HepG2 (cell line): ENCODE measurements around the gene LIME1. TPM values are rescaled to one million over a fixed set of nuclear protein-coding genes. Genes with fewer than 3 reads are reported as not detected.

Experiments used
- ARID4A ChIP-seq: sonication (generic); formaldehyde crosslinking; IDR thresholded peaks from 2 replicates; pipeline ENCODE4 v1.5.0; 2020; ENCODE audit warnings: mild to moderate bottlenecking, missing genetic modification reagents, borderline replicate concordance
- BCLAF1 ChIP-seq: fragments of 450-650 bp; IDR thresholded peaks from 2 replicates; pipeline ENCODE4 v1.6.1; 2017; ENCODE audit warnings: mild to moderate bottlenecking
- CHD2 ChIP-seq: IDR thresholded peaks from 2 replicates; pipeline ENCODE4 v1.6.1; 2011; ENCODE audit warnings: low read depth, low read length, improper control_type of control experiment
- MED1 ChIP-seq: sonication (generic); formaldehyde crosslinking; IDR thresholded peaks from 2 replicates; pipeline ENCODE4 v1.4.0; 2020; ENCODE audit warnings: missing genetic modification reagents
- SKI ChIP-seq: fragments of 450-650 bp; IDR thresholded peaks from one replicate; pipeline ENCODE4 v1.6.1; 2018; ENCODE audit warnings: mild to moderate bottlenecking; ENCODE audit not compliant: partially characterized antibody
- SNAI1 ChIP-seq: sonication (generic); formaldehyde crosslinking; IDR thresholded peaks from 2 replicates; pipeline ENCODE4 v1.5.0; 2020; ENCODE audit warnings: mild to moderate bottlenecking, missing genetic modification reagents, borderline replicate concordance
- THRA ChIP-seq: sonication (generic); formaldehyde crosslinking; IDR thresholded peaks from 2 replicates; pipeline ENCODE4 v1.4.0; 2020; ENCODE audit warnings: missing genetic modification reagents, borderline replicate concordance
- TIGD3 ChIP-seq: sonication (generic); formaldehyde crosslinking; IDR thresholded peaks from 2 replicates; pipeline ENCODE4 v1.5.1; 2020; ENCODE audit warnings: mild to moderate bottlenecking, missing genetic modification reagents, borderline replicate concordance
- ZFP36 ChIP-seq: fragments of 150-350 bp; IDR thresholded peaks from 2 replicates; pipeline ENCODE4 v1.6.1; 2018; ENCODE audit warnings: borderline replicate concordance, low read length, low read depth; ENCODE audit not compliant: partially characterized antibody
- ZNF572 ChIP-seq: sonication (generic); formaldehyde crosslinking; IDR thresholded peaks from 2 replicates; pipeline ENCODE4 v1.5.1; 2020; ENCODE audit warnings: mild to moderate bottlenecking, missing genetic modification reagents
- ZNF646 ChIP-seq: sonication (generic); formaldehyde crosslinking; IDR thresholded peaks from 2 replicates; pipeline ENCODE4 v1.9.0; 2021; ENCODE audit warnings: mild to moderate bottlenecking, missing genetic modification reagents
- ZSCAN30 ChIP-seq: sonication (generic); formaldehyde crosslinking; IDR thresholded peaks from 2 replicates; pipeline ENCODE4 v1.5.0; 2020; ENCODE audit warnings: mild to moderate bottlenecking, missing genetic modification reagents
- polyA plus RNA-seq, 8 experiments: library from polyadenylated mRNA; depleted of rRNA in 3 of 8; stranded (reverse) in 7 of 8; unstranded in 1 of 8; fragments of >200 nt; fragmentation: Illumina TruSeq in 4 of 8; extraction: Trizol in 4 of 8; gene quantifications; 2 replicates each; pipeline versions ENCODE4 v1.2.1 to v1.2.3, GENCODE V29; 2011 to 2016; ENCODE audit warnings: low read depth in 4 of 8, missing spikeins in 1 of 8, mixed read lengths in 1 of 8; ENCODE audit not compliant: insufficient read depth in 1 of 8
- total RNA-seq, 5 experiments: library from RNA; depleted of rRNA; stranded (reverse); fragments of >200 nt; fragmentation: Illumina TruSeq; extraction: Trizol; gene quantifications; 2 replicates each; pipeline ENCODE4 v1.2.3, GENCODE V29; 2016; ENCODE audit warnings: low read depth in 1 of 5

Gene LIME1
- total and polyA plus RNA-seq, 2 of the 13 experiments (the other 11 are each of a cell fraction or from before 2014, with no cell fraction given), result 13.0 to 61.5 TPM

- TF ChIP-seq TIGD3, result no peak
- TF ChIP-seq CHD2, result 0 out of 2 replicates have a peak, but pooled peaks have one; percentile 20
- no peak for TF ChIP-seq SNAI1 (CRISPR knock-in tag)
- TF ChIP-seq MED1 (CRISPR knock-in tag), result no peak
- TF ChIP-seq ZSCAN30 (CRISPR knock-in tag), result no peak
- no peak for TF ChIP-seq ZNF572
- peak; percentile 19 for TF ChIP-seq SKI
- 0 out of 2 replicates have a peak, but pooled peaks have one; percentile 19 for TF ChIP-seq ARID4A (CRISPR knock-in tag)
- no peak for TF ChIP-seq ZNF646 (CRISPR knock-in tag)
- TF ChIP-seq ZFP36, result no peak
- TF ChIP-seq THRA, result no peak
- TF ChIP-seq BCLAF1, result no peak
Measured at GRCh38 chr20:63747622-63748069, 11.2 kb downstream of the LIME1 start (continued).
